ENCODE measurements around the gene ARPC3. TPM values are rescaled to one million over a fixed set of nuclear protein-coding genes. Genes with fewer than 3 reads are reported as not detected.
A peak's percentile ranks its signal among the peaks of the same experiment; 100 is the strongest.
"Not testable (repeated sequence)": the region's sequence is repeated elsewhere in the genome, so short reads cannot be mapped to it uniquely, and the experiment has no call there.

ARPC3 gene
- total RNA-seq, 1 donor from 2014 or later: 356 TPM

DNA sequence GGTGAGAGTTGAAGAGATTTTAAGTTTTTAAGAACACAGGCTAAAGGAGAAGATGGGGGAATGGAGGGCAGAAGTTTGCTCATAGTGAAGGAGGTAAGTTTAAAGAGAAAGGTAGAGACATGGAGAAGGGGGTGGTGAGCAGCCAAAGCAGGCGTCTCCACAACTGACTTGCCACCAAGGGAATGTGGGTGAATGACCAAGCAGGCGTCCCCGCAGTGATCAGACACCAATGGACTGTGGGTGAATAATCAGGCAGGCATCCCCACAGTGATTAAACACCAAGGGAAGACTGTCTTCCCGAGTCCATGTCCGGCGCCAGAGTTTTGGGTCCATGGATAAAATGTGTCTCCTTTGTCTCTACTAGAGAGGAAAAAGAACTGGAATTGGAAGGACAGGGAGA, 40.1 kb downstream of the ARPC3 start:
- DNase-seq: not testable (repeated sequence)

DNA sequence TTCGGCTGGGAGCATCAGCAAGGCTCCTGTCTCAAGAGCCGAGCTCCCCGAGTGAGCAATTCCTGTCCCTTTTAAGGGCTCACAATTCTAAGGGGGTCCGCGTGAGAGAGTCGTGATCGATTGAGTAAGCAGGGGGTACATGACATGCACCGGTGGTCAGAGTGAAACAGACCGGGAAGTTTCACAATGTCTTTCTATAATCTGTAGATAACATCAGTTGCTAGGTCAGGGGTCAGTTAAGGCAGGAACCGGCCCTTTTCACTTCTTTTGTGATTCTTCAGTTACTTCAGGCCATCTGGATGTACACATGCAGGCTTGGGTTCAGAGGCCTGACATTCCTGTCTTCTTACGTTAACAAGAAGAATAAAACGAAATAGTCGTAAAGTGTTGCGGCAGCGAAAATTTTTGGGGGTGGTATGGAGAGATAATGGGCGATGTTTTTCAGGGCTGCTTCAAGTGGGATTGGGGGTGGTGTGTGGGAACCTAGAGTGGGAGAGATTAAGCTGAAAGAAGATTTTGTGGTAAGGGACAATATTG, 44.9 kb downstream of the ARPC3 start:
- not testable (repeated sequence) for DNase-seq

GRCh38 chr12:110403976-110404682, 46.0 kb downstream of the ARPC3 start:
- peak; percentile 77 for DNase-seq

DNA sequence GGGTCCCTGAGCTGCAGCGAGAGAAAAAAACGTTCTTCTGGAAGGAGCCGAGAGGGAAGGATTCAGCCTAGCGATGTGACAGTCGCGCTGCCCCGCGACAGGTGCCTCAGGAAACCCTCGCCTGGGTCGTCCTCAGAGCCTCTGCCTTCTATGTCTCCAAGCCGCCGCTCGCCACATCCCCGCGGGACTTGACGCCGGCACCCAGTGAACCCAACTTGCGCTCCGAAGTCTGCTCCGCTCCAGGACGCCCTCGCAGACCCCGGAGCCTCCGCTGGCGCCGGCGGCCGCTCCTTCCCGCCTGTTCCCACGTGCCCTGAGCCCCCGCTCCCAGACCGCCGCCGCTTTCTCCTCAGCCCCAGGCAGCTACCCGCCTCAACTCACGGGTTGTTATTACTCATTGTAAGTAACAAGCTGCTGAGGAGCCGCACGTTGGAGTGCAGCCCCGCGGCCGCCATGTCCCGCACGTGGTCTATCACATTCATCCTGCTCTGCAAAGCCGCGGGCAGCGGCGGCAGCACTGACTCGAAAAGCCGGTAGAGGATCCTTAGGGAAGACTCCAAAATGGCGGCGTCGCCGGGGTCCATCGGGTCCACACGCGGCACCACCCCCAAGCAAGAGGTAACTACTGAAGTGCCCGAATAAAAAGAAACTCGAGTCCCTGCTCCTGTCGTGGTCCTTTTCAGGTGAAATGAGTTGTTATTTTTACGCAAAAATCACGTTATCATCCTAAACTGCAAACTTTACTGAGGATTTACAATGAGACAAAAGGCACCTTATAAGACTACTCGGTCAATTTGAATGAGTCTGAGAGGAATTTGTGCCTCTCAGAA, 46.8 kb downstream of the ARPC3 start, which contains the start of gene ANAPC7:
Gene ANAPC7 (minus strand): TSS at position 563 of the 830 bp plus-strand sequence. CDS start 81 bp downstream, at position 482.
- DNase-seq: peak; percentile 96

Other genes starting within 250 kb of the ARPC3 start
- 84.6 and 176 TPM in 2 replicates for gene ATP2A2, start 169.1 kb downstream of the ARPC3 start, total RNA-seq
- gene ANAPC7, start 46.6 kb downstream of the ARPC3 start, total RNA-seq: 56.8 and 71.9 TPM in 2 replicates
- 19.9 and 22.7 TPM in 2 replicates for gene GPN3, start 17.9 kb upstream of the ARPC3 start, total RNA-seq
- 8.8 and 10.1 TPM in 2 replicates for gene FAM216A, start 18.5 kb upstream of the ARPC3 start, total RNA-seq
- 77.1 and 78.3 TPM in 2 replicates for gene VPS29, start 51.8 kb upstream of the ARPC3 start, total RNA-seq
- gene RAD9B, start 52.0 kb upstream of the ARPC3 start, total RNA-seq: 0.14 and 1.2 TPM in 2 replicates
- 9.0 and 13.3 TPM in 2 replicates for gene PPTC7, start 133.0 kb upstream of the ARPC3 start, total RNA-seq
- gene TCTN1, start 163.8 kb upstream of the ARPC3 start, total RNA-seq: 7.9 and 9.9 TPM in 2 replicates
- gene HVCN1, start 238.8 kb upstream of the ARPC3 start, total RNA-seq: 5.0 and 6.1 TPM in 2 replicates

Measured in dermis blood vessel endothelial cell (primary cell).